Urinary bladder (tissue), 4 donors: ENCODE measurements around the gene TLE7. TPM values are rescaled to one million over a fixed set of nuclear protein-coding genes. Genes with fewer than 3 reads are reported as not detected.

Experiments used
- DNase-seq: peaks from one replicate; pipeline ENCODE4 v3.0.0-alpha.2; 2015; ENCODE audit errors: extremely low spot score
- H3K27ac ChIP-seq: one replicate; pipeline ENCODE4 v1.5.1; 2013; ENCODE audit warnings: low read depth, mild to moderate bottlenecking, moderate library complexity
- H3K36me3 ChIP-seq: one replicate; pipeline ENCODE4 v1.6.1; 2013; ENCODE audit warnings: mild to moderate bottlenecking, moderate library complexity; ENCODE audit not compliant: insufficient read depth
- H3K4me1 ChIP-seq: one replicate; pipeline ENCODE4 v1.6.1; 2013; ENCODE audit warnings: mild to moderate bottlenecking, moderate library complexity; ENCODE audit not compliant: insufficient read depth
- H3K4me3 ChIP-seq: one replicate; pipeline ENCODE4 v1.5.1; 2013; ENCODE audit warnings: low read depth, low read length
- WGBS: extraction: QIAGEN DNeasy Blood & Tissue Kit; methylation state at CpG from one replicate; pipeline ENCODE4 v1.1.7; 2013; 5-methylcytosine and 5-hydroxymethylcytosine counted together
- polyA plus RNA-seq: library from polyadenylated mRNA; stranded (reverse); fragments of 200-250 nt; gene quantifications from one replicate; pipeline ENCODE4 v1.2.3, GENCODE V29; 2013
- total RNA-seq: library from RNA; depleted of rRNA; stranded (reverse); fragments of >200 nt; gene quantifications from one replicate; pipeline ENCODE4 v1.2.3, GENCODE V29; 2014
- donor health status: healthy with polysubstance abuse.
- donor health status: healthy.

Gene TLE7
- total and polyA plus RNA-seq, 2 donors: not detected

DNA sequence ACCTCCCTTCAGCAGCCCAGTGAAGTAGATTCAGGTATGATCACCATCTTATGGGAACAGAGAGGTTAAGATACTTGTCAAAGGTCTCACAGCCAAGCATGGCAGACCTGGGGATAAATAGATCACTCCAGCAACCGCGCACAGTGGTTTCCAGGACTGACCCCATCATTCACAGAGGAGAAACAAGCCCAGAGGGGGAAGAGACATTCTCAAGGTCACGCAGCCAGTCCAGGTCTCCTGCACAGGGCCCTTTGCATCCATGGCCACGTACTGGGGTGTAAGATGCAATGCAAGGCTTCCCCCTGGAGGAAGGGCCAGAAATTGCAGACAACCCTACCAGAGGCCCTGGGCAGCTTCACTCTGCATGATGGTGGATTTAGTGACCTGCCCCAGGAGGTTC is 19.9 kb downstream of the TLE7 start:
- H3K4me3 ChIP-seq: no peak overlapping the region
- 59% methylated on average over 4 of the region's 4 CpGs for WGBS
- H3K4me1 ChIP-seq: no peaks in the 10 kb centered on the region
- H3K36me3 ChIP-seq: no peaks in the 10 kb centered on the region
- H3K27ac ChIP-seq: no peak overlapping the region
- DNase-seq: no peak

- 90% methylated on average over 5 of the region's 5 CpGs for WGBS
- Histone ChIP-seq H3K4me1 (no peaks in the 10 kb centered on the region), H3K27ac (no peak overlapping the region), H3K4me3 (no peak overlapping the region), H3K36me3 (no peaks in the 10 kb centered on the region)
- DNase-seq: no peak
These were observed 27.8 kb downstream of the TLE7 start for GRCh38 chr16:71414038-71414437.

DNA sequence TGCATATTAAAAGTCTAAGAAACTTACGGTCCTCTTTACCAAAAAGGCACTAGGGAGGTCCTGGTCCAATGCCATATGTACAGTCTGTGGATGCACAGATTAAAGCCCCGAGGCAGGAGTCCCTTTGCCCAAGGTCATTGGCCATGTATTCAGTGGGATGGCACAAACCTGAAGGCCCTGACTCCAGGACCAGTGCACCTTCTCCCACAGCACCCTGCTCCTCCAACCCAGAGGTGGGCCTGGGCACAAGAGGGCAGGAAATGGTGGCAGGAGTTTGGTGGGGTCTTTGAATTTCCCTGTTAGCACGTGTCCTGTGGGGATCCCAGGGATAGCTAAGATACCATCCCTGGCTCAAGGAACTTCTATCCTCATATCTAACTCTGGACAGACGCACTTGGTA is 28.5 kb downstream of the TLE7 start:
- DNase-seq: no peak
- 64% methylated on average over 4 of the region's 4 CpGs for WGBS
- H3K36me3 ChIP-seq: no peaks in the 10 kb centered on the region

DNA sequence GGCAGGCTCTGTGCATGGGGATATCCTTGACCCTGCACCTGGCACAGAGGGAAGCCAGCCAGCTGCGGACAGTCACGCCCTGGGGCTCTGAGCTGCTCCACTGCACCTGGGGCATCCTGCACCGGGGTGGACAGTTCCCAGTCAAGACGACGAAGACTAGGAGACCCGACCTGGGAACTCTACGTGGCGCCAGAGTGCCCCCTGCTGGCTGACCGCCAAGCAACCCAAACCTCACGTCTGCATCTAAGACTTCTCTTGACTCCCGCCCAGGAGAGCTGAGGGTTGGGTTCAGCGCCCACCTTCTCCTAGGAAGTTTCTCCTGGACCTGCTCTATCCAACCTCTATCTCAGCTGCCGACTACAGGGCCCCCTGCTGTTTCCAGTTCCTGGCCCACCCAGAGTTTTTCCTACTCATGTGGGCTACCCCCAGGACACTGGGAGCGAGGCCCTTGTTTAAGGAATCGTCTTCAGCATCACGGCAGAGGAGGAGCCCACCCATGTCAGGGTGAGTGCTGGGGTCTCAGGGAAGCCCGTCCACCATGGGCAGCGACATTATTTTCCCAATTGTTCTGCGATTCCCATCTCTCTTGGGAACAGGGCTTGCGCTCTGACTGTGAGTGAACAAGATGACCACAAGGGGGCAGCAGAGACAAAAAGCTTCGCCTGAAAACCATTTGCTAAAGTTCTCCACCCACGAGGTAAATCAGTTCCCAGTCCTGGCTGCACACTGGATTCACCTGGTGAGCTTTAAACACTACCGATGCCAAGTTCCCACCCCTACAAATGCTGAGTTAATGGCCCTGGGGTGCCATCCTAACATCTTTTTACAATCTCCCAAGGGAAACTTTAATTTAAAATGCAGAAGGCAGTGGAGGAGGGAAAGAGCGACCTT is 29.3 kb downstream of the TLE7 start:
- Histone ChIP-seq H3K27ac (no peak overlapping the region), H3K4me1 (no peaks in the 10 kb centered on the region), H3K36me3 (no peaks in the 10 kb centered on the region), H3K4me3 (no peak overlapping the region)
- DNase-seq: peak; percentile 45
- 7% methylated on average over 24 of the region's 24 CpGs for WGBS

More for the DNA sequence above, 28.5 kb downstream of the TLE7 start:
- Histone ChIP-seq H3K4me1 (no peaks in the 10 kb centered on the region), H3K27ac (no peak overlapping the region), H3K4me3 (no peak overlapping the region)

DNA sequence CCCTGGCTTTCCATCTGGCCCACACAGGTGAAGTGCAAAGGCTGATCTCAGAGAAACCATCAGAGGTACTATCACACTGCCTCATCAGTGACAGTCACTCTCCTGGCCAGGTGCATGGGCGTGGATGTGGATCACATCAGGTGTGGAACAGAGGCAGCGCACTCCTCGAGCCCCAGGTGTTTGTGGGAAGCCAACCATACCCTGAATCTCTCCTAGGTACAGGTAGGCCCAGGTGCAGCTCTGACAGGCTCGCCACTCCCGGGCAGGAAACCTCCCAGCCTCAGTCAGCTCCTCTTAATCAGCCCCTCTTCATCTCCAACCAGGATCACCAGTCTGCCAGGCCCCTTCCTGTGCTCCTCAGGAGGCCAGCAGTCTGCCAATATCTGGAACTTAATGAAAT is 31.7 kb downstream of the TLE7 start:
- Histone ChIP-seq H3K27ac (no peak overlapping the region), H3K4me3 (no peak overlapping the region), H3K4me1 (no peaks in the 10 kb centered on the region), H3K36me3 (no peaks in the 10 kb centered on the region)
- WGBS: 79% methylated on average over 5 of the region's 5 CpGs
- no peak for DNase-seq

DNA sequence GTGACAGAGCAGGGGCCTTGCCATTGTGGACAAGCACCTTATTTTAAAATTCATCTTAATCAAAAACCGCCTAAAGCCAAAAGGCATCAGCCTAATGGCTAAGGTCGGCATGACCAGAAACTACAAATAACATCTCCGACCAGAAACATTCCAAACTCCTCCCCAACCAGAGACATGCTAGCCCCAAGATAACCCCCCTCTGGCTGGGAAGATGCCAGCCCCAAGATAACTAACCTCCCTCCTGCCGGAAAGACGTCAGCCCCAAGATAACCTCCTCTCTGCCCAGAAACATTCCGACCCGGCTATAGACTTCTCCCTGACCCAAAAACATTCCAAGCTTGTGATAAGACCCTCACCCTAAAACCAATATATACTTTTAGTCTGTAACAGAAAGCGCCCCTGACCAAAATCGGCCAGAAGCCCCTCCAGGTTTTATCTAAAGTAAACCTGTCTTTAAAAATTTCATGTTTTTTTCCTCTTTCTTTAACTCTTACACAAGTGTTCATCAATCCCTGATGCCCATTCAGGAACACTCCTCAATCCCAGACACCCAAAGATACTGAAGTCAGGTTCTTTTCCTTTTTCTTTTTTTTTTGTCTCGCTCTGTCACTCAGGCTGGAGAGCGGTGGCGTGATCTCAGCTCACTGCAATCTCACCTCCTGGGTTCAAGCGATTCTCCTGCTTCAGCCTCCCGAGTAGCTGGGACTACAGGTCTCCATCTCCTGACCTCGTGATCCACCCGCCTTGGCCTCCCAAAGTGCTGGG is 32.7 kb downstream of the TLE7 start:
- H3K27ac ChIP-seq: no peak overlapping the region
- WGBS: 50% methylated on average over 16 of the region's 16 CpGs

DNA sequence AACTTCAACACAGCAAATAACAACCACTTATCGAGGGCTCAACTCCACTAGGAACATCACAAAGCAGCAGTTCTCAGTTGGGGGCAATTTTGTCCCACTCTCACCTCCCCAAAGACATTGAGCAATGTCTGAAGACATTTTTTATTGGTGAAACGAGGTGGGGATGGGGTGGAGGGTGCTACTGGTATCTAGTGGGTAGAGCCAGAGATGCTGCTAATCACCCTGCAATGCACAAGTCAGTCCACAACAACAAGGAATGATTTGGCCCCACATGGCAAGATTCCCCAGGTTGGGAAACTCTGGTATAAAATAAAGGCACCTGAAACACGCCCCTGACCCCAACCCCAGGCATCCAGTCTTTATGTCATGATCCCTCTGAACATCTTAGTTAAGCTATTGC is 33.3 kb downstream of the TLE7 start:
- H3K27ac ChIP-seq: no peak overlapping the region
- H3K4me1 ChIP-seq: no peaks in the 10 kb centered on the region
- 53% methylated on average over 3 of the region's 3 CpGs for WGBS
- H3K4me3 ChIP-seq: no peak overlapping the region
- no peak for DNase-seq
- H3K36me3 ChIP-seq: no peaks in the 10 kb centered on the region

More for the DNA sequence above, 32.7 kb downstream of the TLE7 start:
- DNase-seq: no peak
- Histone ChIP-seq H3K36me3 (no peaks in the 10 kb centered on the region), H3K4me1 (no peaks in the 10 kb centered on the region), H3K4me3 (no peak overlapping the region)

DNA sequence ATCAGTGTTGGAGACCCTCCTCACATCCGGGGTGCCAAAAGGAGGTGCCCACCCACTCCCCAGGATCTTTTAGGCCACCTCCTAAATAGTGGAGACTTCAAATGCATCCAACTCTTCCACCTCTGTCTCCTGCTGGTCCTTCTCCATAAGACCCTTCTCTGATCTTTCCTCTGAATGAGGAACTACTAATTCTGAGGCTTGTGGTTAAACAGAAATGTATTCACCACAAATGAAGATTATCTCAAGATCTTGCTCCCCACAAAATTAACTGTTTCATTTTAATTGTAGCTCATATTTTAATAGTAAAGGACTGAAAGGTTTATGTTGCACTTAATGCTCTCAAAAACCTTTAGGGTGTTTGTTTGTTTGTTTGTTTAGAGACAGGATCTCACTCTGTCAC is 34.1 kb downstream of the TLE7 start:
- Histone ChIP-seq H3K27ac (no peak overlapping the region), H3K4me1 (no peaks in the 10 kb centered on the region), H3K4me3 (no peak overlapping the region), H3K36me3 (no peaks in the 10 kb centered on the region)
- WGBS: 88% methylated on average over 1 of the region's 1 CpG
- no peak for DNase-seq

DNA sequence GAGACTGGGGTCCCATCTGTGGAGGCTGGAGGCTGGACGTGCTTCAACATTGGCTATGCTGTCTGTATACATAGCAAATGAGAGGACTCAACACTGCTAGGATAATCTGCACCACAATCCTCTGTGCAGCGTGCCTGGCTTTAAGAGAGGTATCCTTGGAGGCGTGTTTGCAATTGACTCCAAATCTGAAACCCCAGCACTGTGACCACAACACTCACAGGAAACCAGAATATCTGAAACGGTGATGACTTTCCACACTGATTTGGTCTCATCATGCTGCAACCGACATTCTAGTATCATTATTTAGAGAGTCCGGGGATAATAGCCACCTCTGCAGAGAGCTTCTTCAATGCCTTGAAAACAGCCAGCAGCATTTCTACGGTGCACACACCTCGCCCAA is 35.1 kb downstream of the TLE7 start:
- DNase-seq: no peak
- no peaks in the 10 kb centered on the region for H3K36me3 ChIP-seq
- H3K4me3 ChIP-seq: no peak overlapping the region
- no peaks in the 10 kb centered on the region for H3K4me1 ChIP-seq
- H3K27ac ChIP-seq: no peak overlapping the region
- WGBS: 71% methylated on average over 8 of the region's 8 CpGs

GRCh38 chr16:71406316-71406715 is 35.5 kb downstream of the TLE7 start:
- H3K4me3 ChIP-seq: no peak overlapping the region
- no peaks in the 10 kb centered on the region for H3K4me1 ChIP-seq
- DNase-seq: no peak
- 87% methylated on average over 5 of the region's 5 CpGs for WGBS
- no peaks in the 10 kb centered on the region for H3K36me3 ChIP-seq
- no peak overlapping the region for H3K27ac ChIP-seq

DNA sequence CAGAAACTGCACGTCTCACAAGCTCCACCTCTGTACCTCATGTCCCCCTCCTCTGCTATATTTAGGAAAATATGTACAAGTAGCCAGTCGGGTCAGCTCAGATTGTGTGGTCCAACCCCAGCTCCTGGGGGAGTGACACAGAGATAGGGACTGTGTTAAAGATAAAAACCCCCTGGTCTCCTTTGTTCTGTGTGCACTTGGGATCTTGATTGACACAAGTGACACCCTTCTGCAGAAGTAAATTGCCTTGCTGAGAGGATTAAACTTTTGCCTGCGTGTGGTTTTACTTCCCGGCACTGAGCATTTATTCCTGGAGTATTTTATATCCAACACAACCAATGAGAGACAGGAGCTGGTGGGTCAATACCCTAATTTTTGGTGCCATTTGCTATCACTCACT is 37.5 kb downstream of the TLE7 start:
- Histone ChIP-seq H3K4me3 (no peak overlapping the region), H3K4me1 (no peaks in the 10 kb centered on the region), H3K36me3 (no peaks in the 10 kb centered on the region), H3K27ac (no peak overlapping the region)
- no peak for DNase-seq
- 63% methylated on average over 4 of the region's 4 CpGs for WGBS

GRCh38 chr16:71402674-71403073 is 39.2 kb downstream of the TLE7 start:
- 69% methylated on average over 11 of the region's 11 CpGs for WGBS
- DNase-seq: no peak

DNA sequence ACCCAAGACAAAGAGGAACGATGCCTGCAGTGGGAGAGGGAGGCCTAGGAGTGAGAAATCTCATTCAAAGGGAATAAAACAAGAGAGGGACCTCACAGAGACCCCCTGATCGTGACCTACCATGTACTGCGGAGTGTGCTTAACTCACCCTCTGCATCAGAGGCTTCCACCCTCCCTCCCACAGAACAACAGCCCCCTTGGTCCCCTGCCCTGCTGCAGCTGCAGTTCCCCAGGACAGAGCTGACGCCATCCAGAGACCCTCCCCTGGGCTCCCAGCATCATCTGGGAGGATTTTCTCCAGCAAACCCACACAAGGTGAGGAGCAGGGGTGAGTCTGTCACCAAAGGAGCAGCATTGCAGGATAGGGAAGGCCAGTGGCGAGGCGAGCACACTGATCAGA is 39.8 kb downstream of the TLE7 start:
- WGBS: 53% methylated on average over 6 of the region's 6 CpGs
- DNase-seq: no peak
- H3K4me3 ChIP-seq: no peak overlapping the region
- no peaks in the 10 kb centered on the region for H3K36me3 ChIP-seq
- H3K4me1 ChIP-seq: no peaks in the 10 kb centered on the region
- H3K27ac ChIP-seq: no peak overlapping the region

More at GRCh38 chr16:71402674-71403073, 39.2 kb downstream of the TLE7 start:
- Histone ChIP-seq H3K27ac (no peak overlapping the region), H3K36me3 (no peaks in the 10 kb centered on the region), H3K4me1 (no peaks in the 10 kb centered on the region), H3K4me3 (no peak overlapping the region)
